LNCAP (cell line): ENCODE measurements around the gene SPOP.

Experiments used
- TF ChIP-seq, protein P1 (sequence below): fragments of 450-650 bp; IDR thresholded peaks from 2 replicates; pipeline ENCODE4 v1.5.1; 2017; ENCODE audit warnings: mild to moderate bottlenecking

SPOP gene

DNA sequence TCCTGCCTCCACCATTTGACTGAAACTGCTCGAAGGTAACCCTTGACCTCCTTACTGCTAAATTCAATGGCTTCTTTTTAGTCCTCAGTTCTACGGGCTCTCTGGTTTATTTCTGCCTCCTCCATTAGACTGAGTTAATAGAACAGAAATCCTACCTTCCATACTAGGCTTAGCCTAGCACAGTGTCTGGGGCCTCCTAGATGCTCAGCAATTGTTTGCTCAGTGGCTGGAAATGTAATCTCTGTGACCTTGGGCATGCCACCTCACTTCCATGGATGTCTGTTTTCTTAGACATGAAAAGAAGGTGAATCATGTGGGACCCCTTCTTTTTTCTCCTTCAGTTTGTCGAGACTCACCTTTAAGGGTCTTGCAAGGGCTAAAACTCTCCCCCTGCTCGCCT lies 82.6 kb downstream of the SPOP start:
- TF ChIP-seq, protein P1, sequence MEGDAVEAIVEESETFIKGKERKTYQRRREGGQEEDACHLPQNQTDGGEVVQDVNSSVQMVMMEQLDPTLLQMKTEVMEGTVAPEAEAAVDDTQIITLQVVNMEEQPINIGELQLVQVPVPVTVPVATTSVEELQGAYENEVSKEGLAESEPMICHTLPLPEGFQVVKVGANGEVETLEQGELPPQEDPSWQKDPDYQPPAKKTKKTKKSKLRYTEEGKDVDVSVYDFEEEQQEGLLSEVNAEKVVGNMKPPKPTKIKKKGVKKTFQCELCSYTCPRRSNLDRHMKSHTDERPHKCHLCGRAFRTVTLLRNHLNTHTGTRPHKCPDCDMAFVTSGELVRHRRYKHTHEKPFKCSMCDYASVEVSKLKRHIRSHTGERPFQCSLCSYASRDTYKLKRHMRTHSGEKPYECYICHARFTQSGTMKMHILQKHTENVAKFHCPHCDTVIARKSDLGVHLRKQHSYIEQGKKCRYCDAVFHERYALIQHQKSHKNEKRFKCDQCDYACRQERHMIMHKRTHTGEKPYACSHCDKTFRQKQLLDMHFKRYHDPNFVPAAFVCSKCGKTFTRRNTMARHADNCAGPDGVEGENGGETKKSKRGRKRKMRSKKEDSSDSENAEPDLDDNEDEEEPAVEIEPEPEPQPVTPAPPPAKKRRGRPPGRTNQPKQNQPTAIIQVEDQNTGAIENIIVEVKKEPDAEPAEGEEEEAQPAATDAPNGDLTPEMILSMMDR = no peak

DNA sequence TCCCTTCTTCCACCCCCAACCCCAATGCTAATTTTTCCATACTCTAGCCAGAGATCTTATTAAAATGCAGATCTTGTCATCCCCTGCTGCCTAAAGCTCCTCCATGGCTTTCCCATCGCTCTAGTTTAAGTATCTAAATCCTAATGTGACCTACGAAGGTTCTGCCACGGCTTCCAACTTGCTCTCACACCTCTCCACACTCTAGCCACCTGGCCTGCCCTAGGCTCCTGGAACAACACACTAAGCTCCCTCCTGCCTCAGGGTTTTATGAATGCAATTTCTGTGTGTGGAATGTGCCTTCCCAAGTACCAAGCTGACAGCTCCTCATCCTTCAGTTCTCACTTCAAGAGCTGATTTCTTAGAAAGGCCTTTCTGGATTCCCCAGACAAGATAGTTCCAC lies 85.6 kb downstream of the SPOP start:
- TF ChIP-seq, protein P1 = no peak

DNA sequence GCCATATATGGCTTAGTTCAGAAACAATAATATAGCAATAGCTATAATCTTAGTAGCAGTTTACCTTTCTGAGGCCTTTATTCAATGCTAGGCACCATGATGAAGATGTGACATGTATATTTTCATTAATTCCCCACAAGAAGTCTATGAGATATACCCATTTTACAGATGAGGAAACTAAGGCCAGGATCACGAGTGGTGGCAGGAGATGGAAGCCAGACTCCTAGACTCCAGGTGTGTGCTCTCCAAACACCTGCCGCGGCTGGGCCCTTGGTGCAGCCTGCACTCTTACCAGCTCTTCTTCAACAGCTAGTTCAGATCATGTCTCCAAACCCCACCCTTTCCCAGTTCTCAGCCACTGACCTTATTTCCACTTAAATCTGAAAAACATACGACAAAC lies 87.0 kb downstream of the SPOP start:
- TF ChIP-seq, protein P1 = no peak

DNA sequence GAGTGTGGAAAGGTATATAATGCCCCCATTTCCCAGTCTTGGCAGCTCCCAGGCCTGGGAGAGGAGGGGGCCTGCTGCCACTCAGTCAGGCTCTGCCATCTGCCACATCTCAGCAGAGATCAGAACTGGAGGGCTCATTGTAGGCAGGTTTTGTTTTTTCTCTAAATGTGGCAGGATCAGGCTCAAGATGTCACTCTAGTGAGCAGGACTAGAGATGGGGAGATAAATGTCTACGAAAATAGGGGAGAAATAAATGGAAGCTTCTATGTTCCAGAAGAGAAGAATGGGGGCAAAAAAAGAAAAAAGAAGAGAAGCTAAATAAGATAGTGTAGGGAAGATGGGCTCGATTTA lies 88.3 kb downstream of the SPOP start:
- TF ChIP-seq, protein P1 = no peak

DNA sequence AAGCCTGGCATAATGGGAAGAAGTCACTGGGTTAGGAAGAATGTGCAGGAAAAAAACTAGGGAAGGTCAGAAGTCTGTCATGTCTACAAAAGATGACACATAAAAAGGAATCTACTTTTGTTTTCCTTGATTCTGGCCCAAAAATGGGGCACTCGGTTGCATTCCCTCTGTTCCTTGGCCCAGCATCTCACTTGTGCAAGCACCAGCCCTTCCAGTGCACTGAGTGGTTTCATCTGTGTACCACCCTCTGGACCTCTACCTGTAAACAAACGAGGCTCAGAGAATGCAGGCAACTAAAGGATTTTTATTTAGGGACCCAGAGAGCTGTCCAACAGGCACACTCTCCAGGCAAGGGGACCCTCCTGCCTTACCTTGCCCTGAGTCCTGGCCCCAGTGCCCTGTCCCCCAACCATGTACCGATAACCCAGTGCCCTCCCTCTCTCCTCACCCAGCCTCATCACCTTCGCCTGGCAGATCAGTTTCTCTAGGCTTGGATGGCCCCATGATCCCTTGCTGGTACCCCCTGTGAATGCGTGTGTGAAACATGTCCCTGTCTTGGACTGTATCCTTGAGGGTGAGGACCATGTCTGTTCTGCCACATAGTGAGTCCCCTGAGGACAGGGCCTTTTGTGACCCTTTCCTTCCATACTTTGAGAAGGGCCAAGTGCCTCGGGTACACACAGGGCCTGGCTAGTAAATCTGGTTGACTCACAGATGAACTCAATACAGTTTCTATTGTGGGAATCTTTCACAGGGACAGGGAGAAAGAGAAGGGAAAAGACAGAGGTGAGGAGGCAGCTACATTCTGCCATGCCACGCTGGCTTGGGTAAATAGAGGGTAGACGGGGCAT lies 88.9 kb downstream of the SPOP start:
- TF ChIP-seq, protein P1 = no peak

DNA sequence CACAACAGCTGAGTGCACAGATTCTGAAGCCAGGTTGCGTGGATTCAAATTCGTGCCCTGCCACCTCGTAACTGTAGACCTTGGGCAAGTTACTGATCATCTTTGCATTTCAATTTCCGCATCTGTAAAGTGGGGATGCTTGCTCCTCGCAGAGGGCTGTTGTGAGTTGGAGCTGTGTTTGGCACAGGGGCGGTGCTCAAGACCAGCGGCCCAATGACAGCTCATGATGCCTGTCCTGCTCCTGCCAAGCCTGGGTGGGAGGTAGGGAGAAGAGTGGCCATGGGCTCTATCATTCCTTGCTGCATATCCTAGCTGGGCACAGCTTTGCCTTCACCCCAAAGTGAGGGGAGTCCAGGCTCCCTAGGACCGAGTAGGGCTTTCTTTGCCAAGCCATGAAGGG lies 89.6 kb downstream of the SPOP start:
- TF ChIP-seq, protein P1 = no peak

DNA sequence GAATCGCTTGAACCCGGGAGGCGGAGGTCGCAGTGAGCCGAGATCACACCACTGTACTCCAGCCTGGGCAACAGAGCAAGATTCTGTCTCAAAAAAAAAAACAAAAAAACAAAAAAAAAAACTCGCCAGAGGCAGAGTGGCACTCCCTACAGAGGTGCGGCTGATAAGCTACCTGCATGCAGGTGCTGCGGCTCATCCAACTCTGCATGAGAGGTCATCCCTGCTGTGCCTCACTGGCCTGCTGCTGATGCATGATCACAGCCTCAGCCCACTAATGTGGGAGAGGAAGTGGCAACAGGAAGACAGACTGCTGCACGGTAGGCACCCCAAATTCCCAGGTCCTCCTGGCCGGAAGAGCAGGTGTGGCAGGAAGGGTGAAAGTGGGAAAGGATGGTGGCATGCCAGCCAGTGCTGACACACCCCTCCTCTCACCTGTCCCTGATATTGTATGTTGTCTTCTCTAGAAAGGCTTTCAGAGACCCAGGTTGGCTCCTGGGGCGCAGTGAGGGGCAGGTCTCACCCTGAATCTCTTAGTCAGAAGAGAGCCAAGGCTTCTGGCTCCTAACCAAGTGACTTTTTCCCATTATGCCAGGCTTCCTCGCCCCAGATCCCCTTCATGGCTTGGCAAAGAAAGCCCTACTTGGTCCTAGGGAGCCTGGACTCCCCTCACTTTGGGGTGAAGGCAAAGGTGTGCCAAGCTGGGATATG lies 90.4 kb downstream of the SPOP start:
- TF ChIP-seq, protein P1 = no peak
